SIG-M5 treated with dmso at 0.1 percent for 504 hours (cell line): ENCODE results near the gene ATP6V1G1.
"Not testable (repeated sequence)": the region's sequence is repeated elsewhere in the genome, so short reads cannot be mapped to it uniquely, and the experiment has no call there.

Experiments used
- DNase-seq: peaks from one replicate; lab custom pipeline; 2025; ENCODE audit not compliant: unreplicated experiment; lab: John Stamatoyannopoulos, UW

The ATP6V1G1 gene

GRCh38 chr9:114587345-114588202, at the start of gene ATP6V1G1:
Gene ATP6V1G1, plus strand, starts transcription at chr9:114587769. Its CDS starts 70 bp downstream, at chr9:114587839.
- peak; percentile 96 for DNase-seq

GRCh38 chr9:114538241-114538640, 49.3 kb upstream of the ATP6V1G1 start:
- peak; percentile 47 for DNase-seq

GRCh38 chr9:114539701-114540380, 47.7 kb upstream of the ATP6V1G1 start:
- DNase-seq: no peak

- DNase-seq: no peak
Measured at GRCh38 chr9:114545055-114545454, 42.5 kb upstream of the ATP6V1G1 start.

- DNase-seq: no peak
Measured at GRCh38 chr9:114546851-114547250, 40.7 kb upstream of the ATP6V1G1 start.

GRCh38 chr9:114549697-114550330, 37.8 kb upstream of the ATP6V1G1 start:
- DNase-seq: no peak

GRCh38 chr9:114551750-114552685, 35.6 kb upstream of the ATP6V1G1 start:
- DNase-seq: peak; percentile 70

GRCh38 chr9:114552706-114553105, 34.9 kb upstream of the ATP6V1G1 start:
- no peak for DNase-seq

GRCh38 chr9:114553202-114553601, 34.4 kb upstream of the ATP6V1G1 start:
- no peak for DNase-seq

- no peak for DNase-seq
Measured at GRCh38 chr9:114555696-114556095, 31.9 kb upstream of the ATP6V1G1 start.

GRCh38 chr9:114558027-114558675, 29.4 kb upstream of the ATP6V1G1 start:
- DNase-seq: peak; percentile 39

GRCh38 chr9:114559830-114560513, 27.6 kb upstream of the ATP6V1G1 start:
- DNase-seq: no peak

GRCh38 chr9:114560956-114561355, 26.6 kb upstream of the ATP6V1G1 start:
- DNase-seq: no peak

GRCh38 chr9:114561771-114562170, 25.8 kb upstream of the ATP6V1G1 start:
- no peak for DNase-seq

- DNase-seq: no peak
Measured at GRCh38 chr9:114565204-114565603, 22.4 kb upstream of the ATP6V1G1 start.

GRCh38 chr9:114570742-114571141, 16.8 kb upstream of the ATP6V1G1 start:
- no peak for DNase-seq

- no peak for DNase-seq
Measured at GRCh38 chr9:114571391-114571790, 16.2 kb upstream of the ATP6V1G1 start.

- DNase-seq: no peak
Measured at GRCh38 chr9:114572199-114572598, 15.4 kb upstream of the ATP6V1G1 start.

- peak; percentile 79 for DNase-seq
Measured at GRCh38 chr9:114574438-114574837, 13.1 kb upstream of the ATP6V1G1 start.

- not testable (repeated sequence) for DNase-seq
Measured at GRCh38 chr9:114576779-114577178, 10.8 kb upstream of the ATP6V1G1 start.
